ENCODE results near the gene SNRPE. TPM values are rescaled to one million over a fixed set of nuclear protein-coding genes. Genes with fewer than 3 reads are reported as not detected.

The SNRPE gene
- total RNA-seq, 1 experiment from 2014 or later: 167 TPM

- Histone ChIP-seq H3K4me1 (ENCODE audit: insufficient read depth, low read length) (peaks cover 36% of the 10 kb centered on the region), H2AFZ (ENCODE audit: low read length) (no peak overlapping the region), H3K27me3 (ENCODE audit: low read length) (no peaks in the 10 kb centered on the region), H3K4me2 (ENCODE audit: low read length) (no peak overlapping the region), H3K9me3 (ENCODE audit: low read length) (no peaks in the 10 kb centered on the region), H3K36me3 (ENCODE audit: low read depth, low read length) (peaks cover 33% of the 10 kb centered on the region; the same call in 1 of the 2 replicates), H3K27ac (ENCODE audit: low read length) (no peak overlapping the region; the same call in 1 of the 2 replicates), H3F3A (ENCODE audit: low read length, unreplicated experiment) (peaks cover 11% of the 10 kb centered on the region), H4K20me1 (ENCODE audit: low read length) (0 out of 2 replicates have a peak, but pooled peaks cover 5% of the 10 kb centered on the region), H3K4me3 (ENCODE audit: low read length) (no peak overlapping the region), H3K79me2 (ENCODE audit: low read length) (peaks cover 26% of the 10 kb centered on the region), H3K9me2 (replicated peaks; ENCODE audit: low read length) (no peaks in the 10 kb centered on the region), H3K9ac (ENCODE audit: low read length) (no peak overlapping the region)
- BruUV-seq (replicated peaks): no TSS peak
- intact Hi-C loops (cut with micrococcal nuclease): no loop called here
- POLR2A ChIA-PET (ENCODE audit: unreplicated experiment): no interaction called here
- DNase-seq (no peak), ATAC-seq (no peak)
- TF ChIP-seq CTCF (conservative IDR thresholded peaks at IDR 0.05; ENCODE audit: low read depth, low read length): no peak
- TF ChIP-seq EZH2 (IDR thresholded peaks at IDR 0.05; ENCODE audit: low read length, unreplicated experiment): no peak
- TF ChIP-seq EZH2phosphoT487 (IDR thresholded peaks at IDR 0.05; ENCODE audit: borderline replicate concordance, low read length): no peak
- CTCF ChIA-PET: interaction anchor here (0.6 kb wide), 1 partner anchor 650 kb away, joined by 12 read pairs; no protein-coding TSS in a partner anchor
Measured at GRCh38 chr1:203858975-203859374, 2.4 kb upstream of the SNRPE start.

GRCh38 chr1:203860396-203861025 lies 888 bp upstream of the SNRPE start:
- Histone ChIP-seq H3K4me1 (ENCODE audit: insufficient read depth, low read length) (peaks cover 36% of the 10 kb centered on the region), H3K27ac (ENCODE audit: low read length) (peak overlapping the region; percentile 82), H3K9me3 (ENCODE audit: low read length) (no peaks in the 10 kb centered on the region), H3K9me2 (replicated peaks; ENCODE audit: low read length) (no peaks in the 10 kb centered on the region), H3K79me2 (ENCODE audit: low read length) (peaks cover 42% of the 10 kb centered on the region), H3F3A (ENCODE audit: low read length, unreplicated experiment) (peaks cover 11% of the 10 kb centered on the region), H3K4me2 (ENCODE audit: low read length) (peak overlapping the region; percentile 94), H3K27me3 (ENCODE audit: low read length) (no peaks in the 10 kb centered on the region), H2AFZ (ENCODE audit: low read length) (peak overlapping the region; percentile 78), H3K36me3 (ENCODE audit: low read depth, low read length) (peaks cover 33% of the 10 kb centered on the region), H4K20me1 (ENCODE audit: low read length) (0 out of 2 replicates have a peak, but pooled peaks cover 5% of the 10 kb centered on the region), H3K9ac (ENCODE audit: low read length) (peak overlapping the region; percentile 96), H3K4me3 (ENCODE audit: low read length) (peak overlapping the region; percentile 91)
- ATAC-seq (peak; percentile 55), DNase-seq (peak; percentile 93)
- BruUV-seq (replicated peaks): TSS peak; percentile 87
- ChIA-PET CTCF (interaction anchor here (0.6 to 2.8 kb wide), 9 partner anchors 10 to 346 kb away, joined by 3 to 27 read pairs (median 4); no protein-coding TSS in a partner anchor), POLR2A (ENCODE audit: unreplicated experiment) (interaction anchor here (0.6 kb wide), 1 partner anchor 49 kb away, joined by 3 read pairs; no protein-coding TSS in a partner anchor)
- intact Hi-C loops (cut with micrococcal nuclease): loop anchor here (1.0 to 2.0 kb wide), 6 partner anchors 213 to 502 kb away; partner anchors contain the start of gene SOX13
- TF ChIP-seq EZH2 (IDR thresholded peaks at IDR 0.05; ENCODE audit: low read length, unreplicated experiment) (no peak), EZH2phosphoT487 (IDR thresholded peaks at IDR 0.05; ENCODE audit: borderline replicate concordance, low read length) (no peak), CTCF (conservative IDR thresholded peaks at IDR 0.05; ENCODE audit: low read depth, low read length) (no peak)

GRCh38 chr1:203867802-203868201 lies 6.4 kb downstream of the SNRPE start:
- no peak overlapping the region for H3K9ac ChIP-seq (ENCODE audit: low read length)
- peaks cover 5% of the 10 kb centered on the region for H3F3A ChIP-seq (ENCODE audit: low read length, unreplicated experiment)
- DNase-seq (no peak), ATAC-seq (no peak)
- no peak overlapping the region for H3K4me2 ChIP-seq (ENCODE audit: low read length)
- H3K36me3 ChIP-seq (ENCODE audit: low read depth, low read length): peaks cover 59% of the 10 kb centered on the region
- H2AFZ ChIP-seq (ENCODE audit: low read length): no peak overlapping the region
- no peaks in the 10 kb centered on the region for H3K27me3 ChIP-seq (ENCODE audit: low read length)
- peaks cover 36% of the 10 kb centered on the region for H3K79me2 ChIP-seq (ENCODE audit: low read length)
- H3K27ac ChIP-seq (ENCODE audit: low read length): no peak overlapping the region
- no peak overlapping the region for H3K4me3 ChIP-seq (ENCODE audit: low read length)
- BruUV-seq (replicated peaks): no TSS peak
- 0 out of 2 replicates have a peak, but pooled peaks cover under 1% of the 10 kb centered on the region for H4K20me1 ChIP-seq (ENCODE audit: low read length)
- intact Hi-C loops (cut with micrococcal nuclease): no loop called here
- no peak for TF ChIP-seq EZH2 (IDR thresholded peaks at IDR 0.05; ENCODE audit: low read length, unreplicated experiment)
- no peaks in the 10 kb centered on the region for H3K9me2 ChIP-seq (replicated peaks; ENCODE audit: low read length)
- POLR2A ChIA-PET (ENCODE audit: unreplicated experiment): no interaction called here
- CTCF ChIA-PET: no interaction called here
- H3K4me1 ChIP-seq (ENCODE audit: insufficient read depth, low read length): peaks cover 22% of the 10 kb centered on the region
- no peaks in the 10 kb centered on the region for H3K9me3 ChIP-seq (ENCODE audit: low read length)
